ENCODE data around the gene ACOT2. TPM values are rescaled to one million over a fixed set of nuclear protein-coding genes. Genes with fewer than 3 reads are reported as not detected.

ACOT2 gene
- total RNA-seq, 2 donors from 2014 or later, result 28.0 to 81.7 TPM

DNA sequence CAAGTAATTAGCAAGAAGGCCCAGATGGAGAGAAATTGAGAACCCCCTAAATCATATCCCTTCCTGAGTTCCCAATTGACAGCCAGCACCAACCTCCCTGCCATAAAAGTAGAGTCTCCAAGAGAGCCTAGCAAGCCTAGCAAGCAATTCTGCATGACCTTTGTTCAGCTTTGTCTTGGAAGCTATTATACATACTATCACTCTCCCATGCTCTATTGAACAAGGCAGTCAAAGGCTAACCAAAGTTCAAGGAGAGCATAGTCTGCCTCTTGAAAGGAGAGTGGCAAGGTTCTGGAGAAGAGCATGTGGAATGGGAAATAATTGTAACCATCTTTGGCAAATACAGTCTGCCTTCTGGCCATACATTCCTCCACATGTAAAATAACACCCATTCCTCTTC lies 30.5 kb downstream of the ACOT2 start:
- Histone ChIP-seq H3K9me3 (no peaks in the 10 kb centered on the region), H3K4me1 (no peaks in the 10 kb centered on the region), H3K27me3 (no peaks in the 10 kb centered on the region), H3K36me3 (replicated peaks in 1 of 2; ENCODE audit: insufficient read depth in 1 of 2, low read depth in 2 of 2) (no peaks in the 10 kb centered on the region), H3K4me3 (no peak overlapping the region), H3K27ac (no peak overlapping the region)
- intact Hi-C loops (cut with DNase I), result no loop called here
- DNase-seq (no peak), ATAC-seq (no peak)
- TF ChIP-seq CTCF (IDR thresholded peaks at IDR 0.05), result no peak
- TF ChIP-seq POLR2A (IDR thresholded peaks at IDR 0.05), result no peak

- ATAC-seq (no peak), DNase-seq (no peak)
- Histone ChIP-seq H3K4me3 (no peak overlapping the region), H3K36me3 (replicated peaks in 1 of 2; ENCODE audit: insufficient read depth in 1 of 2, low read depth in 2 of 2) (no peaks in the 10 kb centered on the region), H3K4me1 (no peaks in the 10 kb centered on the region), H3K9me3 (no peaks in the 10 kb centered on the region), H3K27ac (no peak overlapping the region), H3K27me3 (no peaks in the 10 kb centered on the region)
- 67 to 85% methylated on average over 3 of the region's 3 CpGs for WGBS, 2 donors
- TF ChIP-seq CTCF (IDR thresholded peaks at IDR 0.05), result no peak
- no peak for TF ChIP-seq POLR2A (IDR thresholded peaks at IDR 0.05)
- intact Hi-C loops (cut with DNase I), result no loop called here
These were observed 34.0 kb downstream of the ACOT2 start for GRCh38 chr14:73602994-73603393.

DNA sequence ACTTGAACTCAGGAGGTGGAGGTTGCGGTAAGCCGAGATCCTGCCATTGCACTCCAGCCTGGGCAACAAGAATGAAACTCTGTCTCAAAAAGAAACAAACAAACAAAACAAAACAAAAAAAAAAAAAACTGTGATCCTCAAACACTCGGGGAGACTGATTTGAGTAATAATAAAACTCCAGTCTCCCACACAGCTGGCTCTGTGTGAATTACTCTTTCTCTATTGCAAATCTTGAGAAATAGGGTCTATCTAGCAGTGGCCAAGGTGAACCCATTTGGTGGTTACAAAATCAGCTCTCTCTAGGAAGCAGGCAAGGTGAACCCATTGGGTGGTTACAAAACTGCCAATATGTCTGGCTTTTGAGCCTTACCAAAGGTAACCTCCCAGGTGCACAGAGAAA lies 37.3 kb downstream of the ACOT2 start:
- no peak for DNase-seq
- no peaks in the 10 kb centered on the region for H3K4me1 ChIP-seq
- H3K27ac ChIP-seq, result no peak overlapping the region
- H3K36me3 ChIP-seq (replicated peaks in 1 of 2; ENCODE audit: insufficient read depth in 1 of 2, low read depth in 2 of 2), result no peaks in the 10 kb centered on the region
- no peak for ATAC-seq
- intact Hi-C loops (cut with DNase I), result no loop called here
- H3K9me3 ChIP-seq, result no peaks in the 10 kb centered on the region
- no peaks in the 10 kb centered on the region for H3K27me3 ChIP-seq
- 72 to 93% methylated on average over 3 of the region's 3 CpGs for WGBS, 2 donors
- H3K4me3 ChIP-seq, result no peak overlapping the region
- TF ChIP-seq CTCF (IDR thresholded peaks at IDR 0.05) (no peak), POLR2A (IDR thresholded peaks at IDR 0.05) (no peak)

GRCh38 chr14:73607241-73607640 lies 38.2 kb downstream of the ACOT2 start:
- 92 to 100% methylated on average over 1 of the region's 1 CpG for WGBS, 2 donors
- no peak overlapping the region for H3K27ac ChIP-seq
- no peaks in the 10 kb centered on the region for H3K9me3 ChIP-seq

More at GRCh38 chr14:73607241-73607640, 38.2 kb downstream of the ACOT2 start:
- peaks cover 4% of the 10 kb centered on the region for H3K4me1 ChIP-seq
- no peaks in the 10 kb centered on the region for H3K36me3 ChIP-seq (replicated peaks in 1 of 2; ENCODE audit: insufficient read depth in 1 of 2, low read depth in 2 of 2)
- DNase-seq, result no peak
- ATAC-seq, result no peak
- no peak overlapping the region for H3K4me3 ChIP-seq
- TF ChIP-seq POLR2A (IDR thresholded peaks at IDR 0.05) (no peak), CTCF (IDR thresholded peaks at IDR 0.05) (no peak)
- intact Hi-C loops (cut with DNase I), result no loop called here
- H3K27me3 ChIP-seq, result no peaks in the 10 kb centered on the region

All from body of pancreas (tissue), 4 donors.